ENCODE data around the gene SLC4A1AP.

Gene SLC4A1AP

DNA sequence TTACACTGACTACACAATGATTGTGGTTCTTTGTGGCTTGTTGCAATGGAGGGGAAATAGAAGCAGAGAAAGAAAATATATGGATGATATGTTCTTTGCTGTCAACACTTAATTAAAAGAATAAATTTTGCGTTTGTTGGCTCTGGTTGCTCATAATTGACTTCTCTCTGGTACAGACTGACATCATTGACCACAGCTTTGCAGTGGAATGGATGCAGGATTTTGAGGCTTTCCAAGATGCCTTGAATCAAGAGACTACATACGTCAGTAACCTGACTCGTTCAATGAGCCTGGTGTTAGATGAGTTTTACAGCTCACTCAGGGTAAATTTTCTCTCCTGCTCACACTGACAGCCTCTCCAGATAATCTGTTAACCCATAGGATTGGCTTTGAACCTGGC is 25.0 kb upstream of the SLC4A1AP start:
- no peak overlapping the region for H3K4me3 ChIP-seq (ENCODE audit: low read depth, low read length)
- TF ChIP-seq, protein P1, sequence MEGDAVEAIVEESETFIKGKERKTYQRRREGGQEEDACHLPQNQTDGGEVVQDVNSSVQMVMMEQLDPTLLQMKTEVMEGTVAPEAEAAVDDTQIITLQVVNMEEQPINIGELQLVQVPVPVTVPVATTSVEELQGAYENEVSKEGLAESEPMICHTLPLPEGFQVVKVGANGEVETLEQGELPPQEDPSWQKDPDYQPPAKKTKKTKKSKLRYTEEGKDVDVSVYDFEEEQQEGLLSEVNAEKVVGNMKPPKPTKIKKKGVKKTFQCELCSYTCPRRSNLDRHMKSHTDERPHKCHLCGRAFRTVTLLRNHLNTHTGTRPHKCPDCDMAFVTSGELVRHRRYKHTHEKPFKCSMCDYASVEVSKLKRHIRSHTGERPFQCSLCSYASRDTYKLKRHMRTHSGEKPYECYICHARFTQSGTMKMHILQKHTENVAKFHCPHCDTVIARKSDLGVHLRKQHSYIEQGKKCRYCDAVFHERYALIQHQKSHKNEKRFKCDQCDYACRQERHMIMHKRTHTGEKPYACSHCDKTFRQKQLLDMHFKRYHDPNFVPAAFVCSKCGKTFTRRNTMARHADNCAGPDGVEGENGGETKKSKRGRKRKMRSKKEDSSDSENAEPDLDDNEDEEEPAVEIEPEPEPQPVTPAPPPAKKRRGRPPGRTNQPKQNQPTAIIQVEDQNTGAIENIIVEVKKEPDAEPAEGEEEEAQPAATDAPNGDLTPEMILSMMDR (IDR thresholded peaks at IDR 0.05; ENCODE audit: insufficient read depth, low read depth, low read length, missing control alignments): no peak
- no peak for DNase-seq (ENCODE audit: low read depth)

DNA sequence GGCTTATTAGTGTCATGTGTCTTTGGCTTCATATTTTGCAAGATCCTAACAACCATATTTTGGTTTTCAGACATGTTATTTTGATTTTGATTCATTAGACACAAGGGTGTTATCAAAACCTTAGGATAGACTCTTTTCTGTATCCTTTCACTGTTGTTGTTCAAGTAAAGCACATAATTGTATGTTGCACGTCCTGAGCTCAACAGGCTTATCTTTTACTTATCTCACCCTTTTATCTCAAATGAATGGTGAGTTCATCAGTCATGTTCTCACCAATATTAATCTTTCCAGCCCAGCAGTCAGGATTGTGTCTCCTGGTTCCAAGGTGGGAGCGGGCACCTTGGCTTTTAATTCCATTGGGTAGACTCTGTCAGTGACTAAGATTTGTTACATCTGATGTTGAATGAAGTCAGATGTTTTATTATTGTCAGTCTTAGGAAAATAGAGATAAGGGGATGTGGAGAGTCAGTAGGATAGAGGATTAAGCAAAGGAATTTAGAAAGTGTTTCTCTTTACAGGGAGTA is 22.9 kb upstream of the SLC4A1AP start:
- H3K4me3 ChIP-seq (ENCODE audit: low read depth, low read length): no peak overlapping the region
- TF ChIP-seq, protein P1 (IDR thresholded peaks at IDR 0.05; ENCODE audit: insufficient read depth, low read depth, low read length, missing control alignments): no peak
- no peak for DNase-seq (ENCODE audit: low read depth)

DNA sequence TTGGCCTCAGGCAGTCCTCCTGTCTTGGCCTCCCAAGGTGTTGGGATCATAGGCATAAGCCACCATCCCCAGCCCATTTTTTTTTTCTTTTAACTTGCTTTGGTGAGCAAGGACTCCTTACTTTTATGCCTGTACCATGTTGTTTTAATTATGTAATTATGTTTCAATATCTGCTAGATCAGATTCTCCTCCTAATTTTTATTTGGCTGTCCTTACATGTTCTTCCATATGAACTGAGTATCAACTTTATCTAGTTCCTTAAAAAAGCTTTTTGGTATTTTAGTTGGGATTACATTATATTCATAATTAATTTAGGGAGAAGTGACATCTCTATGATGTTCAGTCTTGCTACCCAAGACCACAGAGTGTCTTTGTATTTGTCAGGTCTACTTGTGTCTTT is 18.5 kb upstream of the SLC4A1AP start:
- TF ChIP-seq, protein P1 (IDR thresholded peaks at IDR 0.05; ENCODE audit: insufficient read depth, low read depth, low read length, missing control alignments): no peak
- no peak for DNase-seq (ENCODE audit: low read depth)
- no peak overlapping the region for H3K4me3 ChIP-seq (ENCODE audit: low read depth, low read length)

DNA sequence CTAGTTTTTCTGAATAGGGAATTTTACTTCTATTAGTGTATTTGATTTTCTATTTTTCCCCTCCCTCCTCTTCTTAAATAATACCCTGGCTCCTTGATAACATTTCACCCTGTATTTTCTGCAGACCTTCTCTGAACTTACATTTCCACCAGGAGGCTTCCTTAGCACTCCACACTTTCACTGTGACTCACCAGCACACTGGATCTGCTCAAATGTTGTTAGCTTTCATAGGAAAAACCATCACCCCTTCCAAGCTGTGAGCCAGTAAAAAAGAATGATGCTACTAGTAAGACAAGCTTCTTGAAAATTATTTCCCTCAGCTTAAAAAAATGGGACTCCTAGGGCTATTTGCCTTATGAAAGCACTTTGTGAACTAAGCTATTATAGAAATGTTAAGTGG is 16.4 kb upstream of the SLC4A1AP start:
- no peak for DNase-seq (ENCODE audit: low read depth)
- TF ChIP-seq, protein P1 (IDR thresholded peaks at IDR 0.05; ENCODE audit: insufficient read depth, low read depth, low read length, missing control alignments): no peak
- H3K4me3 ChIP-seq (ENCODE audit: low read depth, low read length): no peak overlapping the region

DNA sequence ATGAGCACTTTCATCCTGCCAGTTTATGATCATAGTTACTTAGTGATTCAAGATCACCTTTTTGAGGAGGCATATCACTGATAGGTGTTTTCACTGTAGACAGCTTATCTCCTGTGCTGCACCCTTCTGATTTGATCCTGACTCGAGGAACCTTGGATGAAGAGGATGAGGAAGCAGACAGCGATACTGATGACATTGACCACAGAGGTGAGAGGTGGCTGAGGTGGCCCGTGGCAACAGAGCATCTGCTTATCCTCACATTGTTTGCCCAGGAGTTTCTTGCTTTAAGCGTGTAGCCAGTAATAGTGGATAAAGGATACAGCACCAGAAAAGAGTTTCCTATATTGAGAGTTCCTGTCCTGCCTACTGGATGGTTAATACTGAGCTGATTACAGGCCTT is 16.0 kb upstream of the SLC4A1AP start:
- TF ChIP-seq, protein P1 (IDR thresholded peaks at IDR 0.05; ENCODE audit: insufficient read depth, low read depth, low read length, missing control alignments): no peak
- H3K4me3 ChIP-seq (ENCODE audit: low read depth, low read length): no peak overlapping the region
- no peak for DNase-seq (ENCODE audit: low read depth)

DNA sequence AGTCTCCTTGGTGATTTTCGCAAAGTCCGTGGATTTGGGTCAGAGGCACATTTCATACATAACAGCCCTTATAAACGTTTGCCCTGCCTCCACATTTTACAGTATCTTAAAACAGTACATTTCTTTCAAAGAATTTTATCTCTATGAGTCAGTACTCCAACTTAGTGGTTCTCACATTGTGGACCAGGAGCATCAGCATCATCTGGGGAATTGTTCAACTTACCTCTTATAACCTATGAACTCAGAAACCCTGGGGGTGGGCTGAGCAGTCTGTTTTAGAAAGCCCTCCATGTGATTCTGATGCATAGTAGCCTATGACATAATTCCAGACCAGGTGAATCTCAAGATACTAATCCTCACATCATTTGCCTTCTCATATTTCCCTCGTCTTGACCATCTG is 12.6 kb upstream of the SLC4A1AP start:
- no peak for DNase-seq (ENCODE audit: low read depth)
- no peak overlapping the region for H3K4me3 ChIP-seq (ENCODE audit: low read depth, low read length)
- TF ChIP-seq, protein P1 (IDR thresholded peaks at IDR 0.05; ENCODE audit: insufficient read depth, low read depth, low read length, missing control alignments): no peak

DNA sequence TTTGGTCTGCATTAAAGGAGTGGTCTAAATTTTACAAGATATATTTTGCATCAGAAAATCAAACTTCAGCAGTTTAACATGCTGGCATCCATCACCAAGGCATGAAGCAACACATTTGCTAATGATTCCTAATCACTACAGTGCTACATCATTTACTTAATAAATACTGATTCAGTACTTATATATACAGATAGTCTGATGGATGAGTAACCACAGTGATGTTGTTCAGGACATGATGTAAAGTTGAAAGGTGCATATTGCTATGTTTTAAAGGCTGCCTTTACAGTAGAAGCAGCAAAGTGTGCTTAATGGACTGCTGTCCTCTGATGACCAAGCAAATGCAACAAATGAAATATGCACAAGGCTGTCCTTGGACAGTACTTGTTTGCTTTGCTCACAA is 11.3 kb upstream of the SLC4A1AP start:
- no peak for DNase-seq (ENCODE audit: low read depth)
- H3K4me3 ChIP-seq (ENCODE audit: low read depth, low read length): no peak overlapping the region
- TF ChIP-seq, protein P1 (IDR thresholded peaks at IDR 0.05; ENCODE audit: insufficient read depth, low read depth, low read length, missing control alignments): no peak
